CD4-positive, alpha-beta T cell treated with Interferon alpha-2 for 1 hour (primary cell): ENCODE data around the gene ATP10A.
"Not testable (repeated sequence)": the region's sequence is repeated elsewhere in the genome, so short reads cannot be mapped to it uniquely, and the experiment has no call there.

Experiments used
- DNase-seq, 2 donors: peaks; one replicate each; pipeline ENCODE4 v3.0.0-alpha.2; 2020 to 2022

Gene ATP10A

DNA sequence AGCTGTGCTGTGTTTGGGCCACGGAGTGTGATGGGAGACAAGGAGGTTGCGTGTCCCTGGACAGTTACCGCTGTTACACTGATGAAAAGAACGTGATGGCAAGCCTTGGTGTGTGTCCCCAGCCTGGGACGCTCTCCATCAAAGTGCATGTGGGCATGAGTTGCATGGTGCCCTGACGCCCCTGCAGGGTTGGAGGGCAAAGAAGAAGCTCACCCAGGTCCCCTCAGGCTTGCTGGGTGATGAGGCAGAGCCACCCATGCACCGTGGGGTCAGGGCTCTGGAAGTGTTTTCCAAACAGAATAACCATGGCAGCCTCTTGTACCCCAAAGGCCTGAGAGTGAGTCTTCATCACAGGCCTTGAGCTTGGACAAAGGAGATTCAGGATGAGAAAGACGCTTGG is 189.2 kb downstream of the ATP10A start:
- DNase-seq = no peak

GRCh38 chr15:25673351-25673750 is 189.8 kb downstream of the ATP10A start:
- DNase-seq = no peak

GRCh38 chr15:25671132-25671531 is 192.0 kb downstream of the ATP10A start:
- no peak for DNase-seq

- DNase-seq = no peak
Measured at GRCh38 chr15:25670621-25671020, 192.5 kb downstream of the ATP10A start.

GRCh38 chr15:25670025-25670554 is 193.0 kb downstream of the ATP10A start:
- DNase-seq = no peak

DNA sequence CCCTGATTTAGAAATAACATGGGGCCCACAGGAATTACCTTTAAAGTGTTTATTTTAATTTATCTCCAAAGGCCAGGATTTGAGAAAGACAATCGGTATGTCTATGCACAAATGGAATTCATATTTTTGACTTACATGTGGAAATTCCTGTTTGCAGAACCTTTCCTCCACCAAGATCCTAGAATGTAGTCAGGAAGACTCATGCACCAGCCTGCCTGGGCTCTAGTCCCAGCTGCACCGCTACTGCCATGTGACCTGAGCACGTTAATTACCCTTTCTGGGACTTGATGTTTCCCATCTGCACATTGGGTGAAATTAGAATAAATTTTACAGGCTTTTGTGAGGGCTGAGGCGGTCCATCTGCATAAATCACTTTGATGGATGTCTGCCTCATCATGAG is 194.2 kb downstream of the ATP10A start:
- no peak for DNase-seq

DNA sequence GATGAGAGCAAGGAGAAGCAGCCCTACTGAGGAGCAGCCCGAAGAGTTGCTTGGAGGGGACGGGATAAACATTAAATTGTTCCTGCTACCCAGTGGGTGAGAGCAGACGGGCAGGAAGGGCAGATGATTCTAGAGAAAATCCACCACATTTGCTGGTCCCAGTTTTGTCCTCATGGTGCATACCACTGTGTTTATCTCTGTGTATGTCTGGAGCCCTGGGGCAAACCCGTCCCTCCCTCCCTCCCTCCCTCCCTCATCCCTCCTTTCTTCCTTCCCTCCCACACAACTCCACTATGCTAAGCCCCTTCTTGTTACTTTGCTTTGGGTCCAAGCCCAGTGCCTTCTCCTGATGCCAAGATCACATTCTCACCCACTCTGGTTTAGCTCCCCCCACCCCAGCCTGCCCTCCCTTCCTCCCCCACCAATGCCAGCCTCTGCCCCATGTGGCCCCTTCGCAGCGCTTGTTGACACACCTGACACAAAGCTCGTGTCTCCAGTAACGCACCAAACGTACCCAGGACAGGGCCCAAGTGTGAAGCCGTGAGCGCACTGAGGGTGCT is 194.8 kb downstream of the ATP10A start:
- no peak for DNase-seq

DNA sequence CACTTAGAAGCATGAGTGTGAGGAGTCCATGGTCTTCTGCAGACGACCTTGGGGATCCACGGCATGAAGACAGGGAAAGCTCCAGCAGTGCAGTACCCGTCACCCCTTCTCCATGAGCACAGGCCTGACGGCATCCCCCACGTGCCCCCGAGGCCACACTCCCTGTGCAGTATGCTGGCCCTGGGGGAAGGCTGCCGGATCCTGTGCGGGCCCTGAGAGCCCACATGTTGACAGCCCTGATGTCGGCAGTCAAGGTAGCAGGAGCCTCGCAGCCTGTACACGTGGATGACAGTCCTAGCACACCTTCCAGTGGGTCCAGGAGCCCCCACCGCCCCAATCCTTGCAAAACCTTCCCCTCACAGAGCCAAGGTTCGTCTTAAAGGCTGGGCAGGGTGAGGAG is 195.3 kb downstream of the ATP10A start:
- no peak for DNase-seq

DNA sequence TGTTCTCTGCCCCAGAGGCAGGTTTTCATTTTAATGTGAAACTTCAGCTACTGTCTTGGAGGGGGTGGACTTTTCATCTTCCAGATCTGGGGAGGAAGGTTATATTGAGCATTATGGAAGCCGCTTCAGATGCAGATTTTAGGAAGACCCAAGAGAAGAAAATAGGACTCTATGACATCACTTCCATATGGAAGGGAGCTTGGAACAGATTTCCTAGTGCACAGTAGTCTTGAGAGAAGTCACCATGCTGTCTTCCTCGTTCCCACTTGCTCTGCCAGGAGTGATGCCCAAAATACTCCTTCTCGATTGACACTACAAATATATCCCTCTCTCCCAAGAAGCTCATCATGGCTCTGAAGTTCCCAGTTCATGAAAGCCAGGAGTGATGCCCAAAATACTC is 197.2 kb downstream of the ATP10A start:
- DNase-seq = no peak

DNA sequence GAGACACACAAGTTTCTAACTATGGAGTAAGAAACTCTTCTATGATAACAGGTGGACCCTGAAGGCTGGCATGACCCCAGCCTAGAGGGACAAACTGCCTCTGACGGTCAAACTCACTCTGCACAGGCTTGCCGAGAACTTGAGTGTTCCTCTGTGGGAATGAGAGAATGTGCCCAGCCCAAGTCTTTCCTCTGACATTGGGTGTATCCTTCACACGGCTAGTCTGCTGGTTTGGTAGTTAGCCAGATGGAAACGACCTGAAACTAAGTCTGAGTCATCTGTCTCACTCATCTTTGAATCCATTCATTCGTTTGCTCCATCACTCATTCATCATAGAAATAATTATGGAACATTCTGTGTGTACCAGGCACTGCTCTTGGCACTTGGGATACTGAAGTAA is 198.4 kb downstream of the ATP10A start:
- DNase-seq = no peak

- DNase-seq = no peak
Measured at GRCh38 chr15:25663515-25663914, 199.6 kb downstream of the ATP10A start.

GRCh38 chr15:25661898-25662297 is 201.2 kb downstream of the ATP10A start:
- DNase-seq = no peak

- DNase-seq = no peak
Measured at GRCh38 chr15:25659251-25659650, 203.9 kb downstream of the ATP10A start.

DNA sequence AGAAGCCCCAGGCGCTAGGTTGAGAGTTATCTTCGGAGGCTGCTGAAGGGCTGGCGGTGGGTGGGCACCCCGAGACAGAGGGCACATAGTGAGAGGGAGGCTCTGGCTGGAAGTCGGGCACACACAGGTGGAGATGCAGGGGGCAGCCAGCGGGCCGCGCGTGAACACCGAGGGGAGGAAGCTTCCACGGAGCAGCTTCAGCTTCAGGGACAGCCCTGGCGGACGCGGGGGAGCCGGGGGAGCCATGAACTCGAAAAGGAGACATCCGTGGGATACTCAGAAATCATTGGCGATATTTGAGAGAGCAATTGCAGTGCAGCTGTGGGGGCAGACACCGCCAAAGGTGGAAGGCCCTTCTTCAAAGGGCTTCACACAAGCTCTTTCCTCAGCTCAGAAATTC is 204.6 kb downstream of the ATP10A start:
- no peak for DNase-seq

DNA sequence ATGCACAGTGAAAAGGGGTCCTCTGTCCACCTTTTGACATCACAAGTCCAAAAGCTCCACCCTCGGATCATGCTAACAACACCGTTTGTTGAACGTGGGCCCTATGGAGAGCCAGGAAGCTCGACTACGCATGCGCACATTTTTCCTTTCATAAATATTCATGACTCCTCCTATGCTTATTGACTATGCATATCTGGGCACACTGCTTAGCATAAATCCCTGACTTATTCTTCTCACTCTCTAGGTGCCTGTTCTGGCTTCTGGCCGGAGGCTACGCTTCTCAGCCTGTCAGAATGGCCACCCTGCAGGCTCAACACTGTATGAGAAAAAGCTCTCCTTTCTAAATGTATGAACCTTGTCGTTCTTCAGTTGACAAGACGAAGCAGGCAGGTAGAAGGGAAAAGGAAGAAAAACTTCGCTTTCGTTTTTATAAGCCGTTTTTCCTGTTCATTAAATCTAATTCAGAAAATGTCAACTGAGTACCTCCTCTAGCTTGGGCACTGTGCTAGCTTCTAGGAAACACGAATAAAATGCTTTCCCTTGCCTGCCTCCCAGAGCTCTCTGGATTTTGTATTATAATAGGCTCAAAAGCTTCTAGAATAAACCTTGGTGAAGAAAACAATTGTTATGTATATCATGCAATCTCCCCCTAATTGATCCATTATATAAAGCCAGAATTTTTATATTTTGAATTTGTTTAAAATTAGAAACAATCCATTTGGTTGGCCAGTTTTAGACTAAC is 207.7 kb downstream of the ATP10A start:
- DNase-seq = no peak

DNA sequence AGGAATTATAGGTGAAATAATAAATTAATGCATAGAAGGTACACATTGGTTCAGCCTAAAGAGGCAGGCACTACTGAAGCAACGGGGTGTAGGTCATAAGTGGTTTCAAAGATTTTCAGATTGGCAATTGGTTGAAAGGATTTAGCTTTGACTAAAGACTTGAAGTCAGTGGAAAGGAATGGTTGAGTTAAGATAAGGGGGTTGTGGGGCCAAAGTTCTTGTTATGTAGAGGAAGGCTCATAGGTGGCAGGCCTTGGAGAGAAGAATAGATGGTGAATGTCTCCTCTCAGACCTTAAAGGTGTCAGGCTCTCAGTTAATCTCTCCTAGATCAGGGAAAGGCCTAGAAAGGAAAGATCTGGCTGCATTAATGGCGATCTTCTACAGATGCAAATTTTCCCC is 209.8 kb downstream of the ATP10A start:
- DNase-seq = no peak

- no peak for DNase-seq
Measured at GRCh38 chr15:25652704-25653103, 210.4 kb downstream of the ATP10A start.

DNA sequence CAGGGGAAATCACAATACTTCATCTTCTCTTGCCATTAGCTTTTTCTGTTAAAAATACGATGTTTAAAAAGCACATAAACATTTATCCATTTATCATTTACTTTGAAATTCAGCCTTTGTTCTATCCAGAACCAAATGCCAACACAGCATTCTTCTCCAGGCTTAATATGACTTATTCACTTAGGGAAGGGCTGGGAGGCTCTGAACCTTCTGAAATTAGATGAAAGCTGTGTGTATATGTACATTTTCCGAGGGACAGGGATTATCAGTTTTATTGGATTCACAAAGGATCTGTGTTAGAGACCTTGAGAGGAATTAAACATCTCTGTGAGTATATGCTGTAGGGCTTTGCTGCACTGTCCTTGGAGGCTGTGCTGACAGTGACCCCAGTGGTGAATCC is 213.7 kb downstream of the ATP10A start:
- DNase-seq = no peak

DNA sequence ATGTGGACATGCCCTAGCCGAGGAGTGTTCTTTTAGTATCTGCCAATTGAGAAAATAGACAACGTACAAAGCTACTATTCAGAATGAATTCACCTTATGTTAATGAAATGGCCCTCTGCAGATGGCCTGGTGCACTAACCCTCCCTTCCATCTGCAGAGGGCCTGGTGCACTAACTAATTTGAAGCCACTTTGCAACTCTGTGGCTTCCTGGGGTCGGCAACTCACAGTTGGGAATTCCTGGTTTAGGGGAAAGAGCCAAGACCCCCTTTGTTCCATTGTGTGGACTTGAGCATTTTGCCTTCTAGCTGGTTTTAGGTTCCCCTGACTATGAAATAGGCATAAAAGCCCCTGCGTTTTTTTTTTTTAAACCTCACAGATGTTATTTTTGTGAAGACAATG is 220.0 kb downstream of the ATP10A start:
- DNase-seq = no peak

GRCh38 chr15:25641762-25642161 is 221.4 kb downstream of the ATP10A start:
- no peak for DNase-seq

- no peak for DNase-seq
Measured at GRCh38 chr15:25641361-25641760, 221.8 kb downstream of the ATP10A start.

DNA sequence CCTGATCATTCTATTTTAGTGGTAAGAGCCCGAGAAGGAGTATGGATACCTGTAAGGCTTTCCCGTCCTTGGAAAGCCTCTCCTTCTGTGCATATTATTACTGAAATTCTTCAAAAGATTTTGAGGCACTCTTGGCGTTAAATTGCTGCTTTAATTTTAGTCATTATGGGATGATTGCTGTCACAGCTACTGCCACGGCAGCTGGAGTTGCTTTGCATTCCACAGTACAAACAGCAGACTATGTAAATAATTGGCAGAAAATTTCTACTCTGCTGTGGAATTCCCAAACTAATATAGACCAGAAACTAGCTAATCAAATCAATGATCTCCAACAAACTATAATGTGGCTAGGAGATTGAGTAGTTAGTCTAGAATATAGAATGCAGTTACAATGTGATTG is 222.2 kb downstream of the ATP10A start:
- DNase-seq = not testable (repeated sequence)

DNA sequence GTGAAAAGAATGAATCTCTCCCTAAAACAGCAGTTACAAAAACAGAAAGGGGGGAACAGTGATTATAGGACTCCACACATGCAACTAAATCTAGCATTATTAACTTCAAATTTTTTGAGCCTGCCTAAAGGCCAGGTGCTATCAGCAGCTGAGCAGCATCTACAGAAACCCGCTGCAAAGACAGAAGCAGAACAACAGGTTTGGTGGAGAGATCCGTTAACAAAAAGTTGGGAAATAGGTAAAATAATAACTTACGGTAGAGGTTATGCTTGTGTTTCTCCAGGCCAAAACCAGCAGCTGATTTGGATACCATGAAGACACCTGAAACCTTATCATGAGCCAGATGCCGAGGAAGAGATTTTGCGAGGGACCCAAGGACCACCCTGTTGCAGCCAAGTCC is 222.7 kb downstream of the ATP10A start:
- DNase-seq = no peak

DNA sequence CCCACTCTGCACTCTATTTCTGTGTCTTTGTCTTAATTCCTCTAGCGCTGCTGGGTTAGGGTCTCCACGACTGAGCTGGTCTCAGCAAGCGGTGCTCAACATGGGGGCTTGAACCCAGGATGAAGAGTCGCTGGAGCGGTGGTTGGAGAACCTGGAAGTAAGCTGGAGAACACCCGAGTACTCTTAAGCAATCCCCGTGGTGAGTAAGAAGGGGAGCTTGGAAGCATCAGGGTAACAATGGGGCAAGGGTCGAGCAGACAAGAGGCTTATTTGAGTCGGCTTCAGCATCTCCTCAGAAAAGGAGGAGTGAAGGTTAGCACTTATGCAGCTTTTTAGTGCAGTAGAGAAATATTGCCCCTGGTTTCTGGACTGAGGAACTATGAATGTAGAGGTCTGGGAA is 226.6 kb downstream of the ATP10A start:
- not testable (repeated sequence) for DNase-seq

DNA sequence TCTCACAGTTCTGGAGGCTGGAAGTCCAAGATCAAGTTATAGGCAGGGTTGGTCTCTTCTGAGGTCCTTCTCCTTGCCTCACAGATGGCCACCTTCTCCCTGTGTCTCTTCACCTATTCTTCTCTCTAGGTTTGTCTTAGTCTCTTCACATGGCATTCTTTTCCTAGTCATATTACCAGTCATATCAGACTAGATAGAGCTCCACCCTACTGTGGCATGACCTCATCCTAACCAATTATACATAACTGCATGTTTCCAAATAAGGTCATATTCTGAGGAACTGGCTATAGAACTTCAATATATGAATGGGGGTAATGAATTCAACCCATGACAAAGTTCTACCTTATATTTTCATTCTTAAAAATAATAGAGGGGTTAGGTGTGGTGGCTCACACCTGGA is 227.9 kb downstream of the ATP10A start:
- DNase-seq = no peak
